ENCODE measurements around the gene UMOD.
"Not testable (repeated sequence)": the region's sequence is repeated elsewhere in the genome, so short reads cannot be mapped to it uniquely, and the experiment has no call there.

The UMOD gene

GRCh38 chr16:20363191-20363590 lies 10.7 kb upstream of the UMOD start:
- no peak for DNase-seq

DNA sequence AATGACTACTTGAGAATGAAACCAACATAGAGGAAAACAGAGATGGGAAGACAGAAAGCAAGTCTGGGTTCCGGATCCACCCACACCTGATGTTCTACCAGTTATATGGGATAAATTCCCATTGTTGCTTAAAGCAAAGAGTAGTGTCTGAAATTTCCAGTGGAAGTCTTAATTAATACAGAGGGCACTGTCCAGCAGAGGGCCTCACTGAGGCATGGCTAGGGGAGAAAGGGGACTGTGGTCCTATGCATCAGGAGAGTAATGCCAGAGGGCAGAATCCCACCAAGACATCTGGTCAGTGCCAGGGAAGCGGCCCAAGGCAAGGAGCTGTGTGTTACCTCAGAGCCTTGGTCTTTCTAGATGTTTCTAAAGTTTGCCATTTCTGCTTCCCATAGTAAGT lies 7.5 kb upstream of the UMOD start:
- DNase-seq: no peak

- DNase-seq: no peak
Observed at GRCh38 chr16:20355114-20355782, 2.7 kb upstream of the UMOD start.

DNA sequence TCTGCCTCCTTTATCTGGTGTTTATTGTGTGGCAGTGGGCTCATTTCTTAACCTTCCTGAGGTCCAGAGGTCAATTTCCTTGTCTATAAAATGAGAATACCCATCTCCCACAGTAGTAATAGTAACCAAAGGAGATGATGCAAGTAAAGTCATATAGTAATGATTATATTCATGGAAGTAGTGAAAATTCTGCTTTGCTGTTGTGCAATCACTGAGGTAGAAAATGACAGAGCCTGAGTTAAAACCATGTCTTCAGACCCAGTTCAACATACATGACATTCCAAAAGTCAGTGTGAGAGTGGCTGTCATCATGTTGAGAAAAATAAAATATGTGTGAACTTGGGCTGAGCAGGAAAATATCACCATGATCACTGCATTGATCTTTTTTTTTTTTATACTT lies 864 bp upstream of the UMOD start:
- DNase-seq: no peak

GRCh38 chr16:20349615-20350014 lies 2.9 kb downstream of the UMOD start:
- DNase-seq: no peak

DNA sequence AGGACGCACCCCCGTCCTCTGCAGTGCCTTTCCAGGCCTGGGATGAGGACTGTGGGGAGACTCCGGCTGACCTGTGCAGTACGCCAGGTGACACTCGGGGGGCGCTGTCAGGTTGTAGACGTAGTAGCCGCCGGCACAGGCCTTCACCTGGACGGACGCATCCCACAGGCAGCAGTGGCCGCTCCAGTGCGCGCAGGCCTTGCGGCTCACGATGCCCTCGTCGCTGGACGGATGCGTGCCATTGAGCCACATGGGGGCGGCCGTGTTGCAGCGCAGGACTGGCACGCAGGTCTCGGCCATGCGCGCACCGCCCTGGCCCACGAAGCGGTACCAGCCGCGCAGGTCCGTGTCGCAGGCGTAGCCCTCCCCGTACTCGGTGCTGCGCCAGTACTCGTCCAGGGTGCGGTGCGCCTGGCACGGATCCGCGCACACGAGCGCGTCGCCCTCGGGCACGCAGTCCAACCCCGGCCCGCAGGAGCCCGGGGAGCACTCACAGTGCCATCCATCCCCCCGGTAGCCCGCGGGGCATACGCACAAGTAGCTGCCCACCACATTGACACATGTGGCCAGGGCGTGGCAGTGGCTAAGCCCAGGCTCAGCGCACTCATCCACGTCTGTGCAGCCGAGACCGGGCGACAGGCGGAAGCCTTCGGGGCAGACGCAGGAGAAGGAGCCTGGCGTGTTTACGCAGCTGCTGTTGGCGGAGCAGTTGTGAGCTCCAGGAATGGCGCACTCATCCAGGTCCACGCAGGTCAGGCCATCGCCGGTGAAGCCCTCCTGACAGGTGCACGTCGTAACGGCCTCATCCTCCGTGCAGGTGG lies 3.9 kb downstream of the UMOD start:
- DNase-seq: peak in 1 of 3 experiments; percentile 16

GRCh38 chr16:20347666-20348364 lies 4.7 kb downstream of the UMOD start:
- no peak for DNase-seq

GRCh38 chr16:20344611-20345010 lies 7.9 kb downstream of the UMOD start:
- DNase-seq: no peak

GRCh38 chr16:20339744-20340143 lies 12.8 kb downstream of the UMOD start:
- DNase-seq: no peak

DNA sequence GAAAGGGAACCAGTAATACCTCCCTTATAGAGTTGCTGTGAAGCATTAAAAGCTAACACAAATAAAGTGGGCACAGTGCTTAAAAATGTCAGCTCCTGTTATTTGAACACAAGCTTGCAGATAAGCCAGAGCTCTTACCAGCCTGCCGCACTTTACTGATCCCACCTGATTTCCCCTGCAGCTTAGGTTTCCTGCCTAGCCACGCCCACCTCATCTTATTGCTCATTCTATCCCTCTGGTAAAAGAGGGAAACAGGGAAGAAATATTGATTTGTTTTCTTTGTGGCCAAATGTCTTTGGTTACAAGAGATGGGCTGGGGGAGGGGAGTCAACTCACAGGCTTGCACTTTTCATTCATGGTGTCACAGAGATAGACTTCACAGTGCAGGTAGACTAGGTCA lies 15.6 kb downstream of the UMOD start:
- peak in 1 of 3 experiments; percentile 10 for DNase-seq

GRCh38 chr16:20334396-20334795 lies 18.1 kb downstream of the UMOD start:
- DNase-seq: no peak

- DNase-seq: no peak
Observed at GRCh38 chr16:20333120-20333519, 19.4 kb downstream of the UMOD start.

DNA sequence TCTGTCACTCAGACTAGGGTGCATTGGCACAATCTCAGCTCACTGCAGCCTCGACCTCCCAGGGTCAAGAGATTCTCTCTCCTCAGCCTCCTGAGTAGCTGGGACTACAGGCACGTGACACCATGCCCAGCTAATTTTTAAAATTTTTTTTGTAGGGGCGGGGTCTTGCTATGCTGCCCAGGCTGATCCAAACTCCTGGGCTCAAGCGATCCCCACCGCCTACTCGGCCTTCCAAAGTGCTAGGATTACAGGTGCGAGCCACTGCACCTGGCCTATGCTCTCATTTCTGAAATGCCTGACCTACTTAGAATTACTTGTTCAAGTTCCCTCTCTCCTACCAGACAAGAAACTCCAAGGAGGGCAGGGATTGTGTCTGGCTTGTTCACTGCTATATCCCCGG lies 20.1 kb downstream of the UMOD start:
- DNase-seq: no peak

- no peak for DNase-seq
Observed at GRCh38 chr16:20331635-20332034, 20.9 kb downstream of the UMOD start.

DNA sequence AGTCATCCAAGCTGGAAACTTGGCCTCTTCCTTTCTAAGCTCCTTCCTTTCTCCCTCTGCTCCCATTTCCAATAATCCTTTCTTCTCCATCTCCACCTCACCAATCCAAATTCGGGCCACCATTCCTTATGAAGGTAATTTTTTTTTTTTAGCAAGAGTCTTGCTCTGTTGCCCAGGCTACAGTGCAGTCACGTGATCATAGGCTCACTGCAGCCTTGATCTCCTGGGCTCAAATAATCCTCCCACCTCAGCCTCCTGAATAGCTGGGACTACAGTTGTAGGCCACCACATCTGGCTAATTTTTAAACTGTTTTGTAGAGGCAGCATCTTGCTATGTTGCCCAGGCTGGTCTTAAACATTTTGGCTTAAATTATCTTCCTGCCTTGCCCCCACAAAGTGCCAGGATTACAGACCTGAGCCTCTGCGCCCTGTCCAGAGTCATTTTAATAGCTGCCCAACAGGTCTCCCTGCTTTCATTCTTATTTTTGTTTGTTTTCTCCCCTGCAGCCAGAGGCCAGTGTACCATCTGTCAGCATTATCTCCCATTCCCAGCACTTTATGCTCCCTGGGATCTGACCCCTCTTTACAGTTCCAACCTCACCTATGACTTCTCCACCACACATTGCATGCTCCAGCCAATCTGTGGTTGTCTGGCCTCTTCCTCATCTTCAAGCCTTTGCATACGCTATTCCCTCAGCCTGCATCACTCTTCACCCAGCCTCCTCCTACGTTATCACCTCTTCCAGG lies 22.9 kb downstream of the UMOD start:
- DNase-seq: no peak

DNA sequence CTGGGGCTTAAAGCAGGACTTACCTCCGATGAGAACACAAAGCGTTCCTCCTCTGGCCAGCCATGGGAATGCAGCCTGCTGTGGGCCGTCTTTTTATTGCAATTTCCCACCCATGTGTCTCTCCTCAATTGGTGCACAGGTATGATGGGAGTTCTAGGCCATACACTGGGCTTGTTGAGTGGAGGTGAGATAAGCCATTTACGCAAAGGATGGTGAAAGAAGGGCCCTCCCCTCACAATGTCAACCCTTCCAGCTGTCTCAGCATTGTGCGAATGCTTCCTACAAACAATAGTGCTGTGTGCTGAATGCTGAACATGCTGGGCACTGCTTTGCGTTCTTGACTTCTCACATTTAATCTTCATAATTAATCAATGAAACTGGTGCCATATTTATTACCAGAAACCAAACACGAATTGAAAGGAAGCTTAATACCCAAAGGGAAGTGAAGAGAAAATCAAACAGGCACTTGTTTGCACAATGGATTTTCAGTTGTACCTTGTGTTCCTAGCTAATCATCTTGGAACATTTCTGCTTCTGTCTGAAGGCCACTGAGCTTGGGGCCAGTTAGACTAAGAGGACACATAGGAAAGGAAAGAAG lies 25.0 kb downstream of the UMOD start, which contains the start of gene GP2:
Gene GP2, minus strand, starts transcription at position 70 of the 598 bp plus-strand sequence. CDS start 1,082 bp downstream, outside the sequence.
- DNase-seq: no peak

DNA sequence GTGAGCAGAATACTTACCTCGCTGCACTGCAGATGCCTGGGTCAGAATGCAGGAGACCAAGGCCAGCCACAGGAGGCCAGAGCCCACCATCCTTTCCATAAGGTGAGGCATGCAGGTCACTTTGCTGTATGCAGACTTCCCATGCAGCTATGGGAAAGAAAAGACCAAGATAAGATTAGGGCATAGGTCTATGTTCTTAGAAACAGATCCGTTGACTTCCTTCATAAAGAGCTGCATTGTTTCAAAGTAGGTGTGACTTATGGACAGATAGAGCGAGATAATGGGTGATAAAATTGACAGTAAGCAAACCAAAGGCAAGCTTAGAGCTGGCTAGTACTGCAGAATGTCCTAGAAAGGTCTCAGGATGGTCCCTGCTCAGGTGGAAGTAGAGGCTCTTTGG lies 26.2 kb downstream of the UMOD start:
- DNase-seq: no peak

- no peak for DNase-seq
Observed at GRCh38 chr16:20325005-20325404, 27.5 kb downstream of the UMOD start.

DNA sequence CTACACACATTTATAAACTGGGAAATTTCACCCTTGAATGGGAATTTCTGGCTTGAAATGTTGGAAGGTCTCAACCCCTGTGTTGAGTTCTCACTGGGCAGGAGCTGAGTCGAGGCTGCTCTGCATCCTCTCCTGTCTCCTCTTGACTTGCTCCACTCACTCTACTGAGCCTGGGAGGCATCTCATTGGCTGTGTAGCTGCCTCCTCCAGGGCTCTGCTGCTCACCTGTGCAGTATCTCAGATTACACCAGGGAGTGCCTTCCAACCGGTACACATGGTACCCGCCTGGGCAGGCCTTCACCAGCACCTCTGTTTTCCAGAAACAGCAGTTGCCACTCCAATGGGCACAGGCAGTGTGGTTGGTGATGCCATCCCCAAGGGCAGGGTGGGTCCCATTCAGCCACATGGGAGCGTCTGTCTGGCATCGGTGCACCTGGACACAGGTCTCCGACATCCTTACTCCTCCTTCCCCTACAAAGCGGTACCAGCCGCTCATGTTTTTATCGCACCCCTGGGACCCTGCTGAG lies 28.9 kb downstream of the UMOD start:
- DNase-seq: peak in 1 of 3 experiments; percentile 77

DNA sequence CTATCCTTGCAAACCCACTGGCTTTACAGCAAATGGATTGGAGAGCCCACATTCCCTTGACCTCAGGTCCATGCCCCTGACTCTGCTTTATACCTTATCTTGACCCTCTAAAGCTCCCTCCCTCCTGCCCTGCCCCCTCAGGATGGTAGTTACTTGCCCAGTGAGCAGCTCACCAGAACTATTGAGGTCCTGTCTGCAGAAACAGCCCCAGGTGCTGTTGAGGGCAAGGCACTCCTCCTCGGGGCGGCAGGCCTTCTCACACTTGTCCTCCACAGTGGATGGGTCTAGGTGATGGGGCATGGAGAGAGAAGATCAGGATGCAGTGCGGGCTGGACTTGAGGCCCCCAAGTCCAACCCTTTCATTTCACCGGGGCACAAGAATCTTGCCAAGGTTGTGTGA lies 29.8 kb downstream of the UMOD start:
- no peak for DNase-seq

- DNase-seq: no peak
Observed at GRCh38 chr16:20321671-20322070, 30.8 kb downstream of the UMOD start.

DNA sequence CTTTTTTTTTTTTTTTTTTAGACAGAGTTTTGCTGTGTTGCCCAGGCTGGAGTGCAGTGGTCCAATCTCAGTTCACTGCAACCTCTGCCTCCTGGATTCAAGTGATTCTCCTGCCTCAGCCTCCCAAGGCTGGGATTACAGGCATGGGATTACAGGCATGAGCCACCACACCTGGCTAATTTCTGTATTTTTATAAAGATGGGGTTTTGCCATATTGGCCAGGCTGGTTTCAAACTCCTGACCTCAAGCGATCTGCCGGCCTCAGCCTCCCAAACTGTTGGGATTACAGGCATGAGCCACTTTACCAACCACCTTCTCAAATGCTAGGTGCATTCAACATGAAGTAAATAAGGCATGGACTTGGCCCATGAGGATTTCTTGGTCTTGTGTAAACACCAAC lies 31.5 kb downstream of the UMOD start:
- not testable (repeated sequence) for DNase-seq
